Stimulated activated CD4-positive, alpha-beta T cell treated with anti-CD3 and anti-CD28 coated beads, Interleukin-15, amount 100 ng/mL, for 1 hour (primary cell): Measurements from ENCODE around the gene TBKBP1.
"Not testable (repeated sequence)": the region's sequence is repeated elsewhere in the genome, so short reads cannot be mapped to it uniquely, and the experiment has no call there.

ENCODE experiments used
- DNase-seq, 2 donors: peaks; one replicate each; pipeline ENCODE4 v3.0.0-alpha.2; 2020; ENCODE audit warnings: low read depth in 1 of 2, low spot score in 1 of 2

The TBKBP1 gene

DNA sequence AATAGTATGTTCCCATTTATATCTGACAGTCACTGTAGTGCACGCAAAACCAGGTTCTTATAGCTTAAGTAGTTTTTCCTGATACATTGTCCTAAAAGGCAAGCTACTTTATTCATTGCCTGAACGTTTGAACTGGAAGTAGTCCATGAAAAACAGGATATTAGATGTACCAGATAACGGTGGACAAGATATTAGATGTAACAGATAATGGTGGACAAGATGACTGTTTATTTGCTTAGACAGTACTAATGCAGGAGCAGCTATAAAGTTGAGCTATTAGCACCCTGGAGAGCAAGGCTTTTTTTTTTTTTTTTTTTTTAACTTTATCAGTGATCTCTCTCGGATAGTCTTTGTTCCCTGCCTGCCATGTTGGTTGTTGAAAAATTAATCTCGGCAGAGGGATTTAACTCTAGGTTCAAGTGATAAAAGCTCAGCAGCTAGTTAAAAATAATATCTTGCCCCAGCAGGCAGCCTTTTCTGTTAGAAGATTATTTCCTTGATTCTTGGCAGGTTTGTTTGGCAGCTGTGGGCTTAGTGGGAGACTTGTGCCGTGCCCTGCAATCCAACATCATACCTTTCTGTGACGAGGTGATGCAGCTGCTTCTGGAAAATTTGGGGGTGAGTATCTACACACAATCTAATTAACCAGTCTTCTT lies 17.3 kb upstream of the TBKBP1 start:
- no peak for DNase-seq

DNA sequence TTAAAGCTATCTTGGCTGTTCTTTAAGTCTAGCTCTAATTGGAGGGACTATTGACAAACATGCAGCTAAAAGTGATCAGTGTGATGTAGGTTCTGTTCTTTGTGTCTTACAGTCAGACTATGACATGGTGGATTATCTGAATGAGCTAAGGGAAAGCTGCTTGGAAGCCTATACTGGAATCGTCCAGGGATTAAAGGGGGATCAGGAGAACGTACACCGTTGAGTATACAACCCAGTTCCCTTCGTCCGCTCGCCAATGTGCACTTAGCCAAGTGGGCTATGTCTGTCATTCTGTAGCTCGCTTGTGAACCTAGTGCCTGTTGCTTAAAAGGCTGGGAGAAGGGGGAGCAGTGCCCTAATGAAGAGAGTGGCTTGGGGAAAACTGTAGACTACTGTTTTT lies 15.8 kb upstream of the TBKBP1 start:
- DNase-seq, result no peak

- DNase-seq, result no peak
Observed at GRCh38 chr17:47682138-47682537, 11.8 kb upstream of the TBKBP1 start.

DNA sequence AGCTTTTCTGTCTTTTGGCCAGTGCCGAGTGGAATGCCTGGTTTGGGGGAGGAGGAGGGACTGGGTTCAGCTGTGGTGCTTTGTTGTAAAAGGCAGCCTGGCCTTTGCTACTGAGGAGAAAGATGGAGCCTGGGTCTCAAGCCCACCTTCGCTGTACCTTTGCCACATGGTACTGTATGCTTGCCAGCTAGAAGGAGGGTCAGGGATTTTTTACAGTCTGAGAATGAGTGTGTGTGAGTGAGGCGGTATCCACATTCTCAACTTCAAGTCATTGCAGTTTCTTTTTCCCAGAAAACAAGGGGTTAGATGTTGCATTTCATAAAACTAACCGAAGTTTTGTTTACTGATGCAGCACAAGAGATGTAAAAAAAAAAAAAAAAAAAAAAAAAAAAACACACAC lies 11.2 kb upstream of the TBKBP1 start:
- DNase-seq, result not testable (repeated sequence)

DNA sequence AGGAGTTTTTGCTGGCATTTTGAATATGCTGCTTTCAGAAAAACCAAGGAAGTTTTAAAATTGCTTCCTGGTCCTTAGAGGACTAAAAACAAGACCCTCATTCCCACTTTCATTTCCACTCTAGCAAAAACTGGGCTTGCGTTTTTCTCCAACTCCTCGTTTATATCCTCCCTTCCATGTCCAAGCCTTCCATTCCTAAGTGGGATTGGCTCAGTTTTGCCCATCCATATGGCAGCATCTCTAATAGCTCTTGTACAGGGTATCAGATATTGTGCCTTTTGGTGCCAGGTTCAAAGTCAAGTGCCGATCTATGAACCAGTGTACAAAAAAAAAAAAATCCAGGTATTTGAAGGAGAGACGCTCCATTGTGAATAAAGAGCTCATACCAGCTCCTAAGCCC lies 9.9 kb upstream of the TBKBP1 start:
- no peak for DNase-seq

- DNase-seq, result no peak
Observed at GRCh38 chr17:47684535-47685193, 9.3 kb upstream of the TBKBP1 start.

DNA sequence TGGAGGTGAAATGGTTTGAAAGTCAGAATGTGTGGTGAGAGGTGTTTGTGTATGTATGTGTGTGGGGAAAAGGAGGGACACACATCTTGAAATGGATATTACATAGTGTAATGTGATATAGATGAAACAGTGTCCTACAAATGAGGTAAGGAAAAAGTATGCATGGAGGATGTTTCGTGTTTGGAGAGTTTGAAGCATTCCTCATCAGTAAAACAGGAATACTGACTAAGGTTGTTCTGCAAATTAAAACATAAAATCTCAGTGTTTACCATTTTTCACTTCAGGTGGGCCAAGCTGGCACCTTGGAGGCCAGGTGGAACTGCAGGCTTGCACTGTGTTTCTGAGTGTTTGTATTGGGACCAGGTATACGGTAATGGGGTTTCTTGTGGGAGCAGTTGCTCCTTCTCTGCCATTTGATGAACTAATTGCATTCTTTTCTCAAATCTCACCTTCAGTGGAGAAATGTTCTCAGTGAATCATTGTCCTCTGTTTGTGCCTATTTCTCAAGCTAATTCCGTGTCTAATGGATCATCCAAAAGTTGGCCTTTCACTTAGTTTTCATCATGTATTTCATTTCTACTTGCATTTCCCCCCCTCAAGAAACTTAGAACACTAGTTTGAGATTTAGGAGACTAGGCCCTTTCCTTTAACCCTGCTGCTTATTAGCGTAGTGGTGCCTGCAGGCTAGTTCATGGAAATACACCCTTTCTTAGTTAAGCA lies 8.2 kb upstream of the TBKBP1 start:
- DNase-seq, result no peak

DNA sequence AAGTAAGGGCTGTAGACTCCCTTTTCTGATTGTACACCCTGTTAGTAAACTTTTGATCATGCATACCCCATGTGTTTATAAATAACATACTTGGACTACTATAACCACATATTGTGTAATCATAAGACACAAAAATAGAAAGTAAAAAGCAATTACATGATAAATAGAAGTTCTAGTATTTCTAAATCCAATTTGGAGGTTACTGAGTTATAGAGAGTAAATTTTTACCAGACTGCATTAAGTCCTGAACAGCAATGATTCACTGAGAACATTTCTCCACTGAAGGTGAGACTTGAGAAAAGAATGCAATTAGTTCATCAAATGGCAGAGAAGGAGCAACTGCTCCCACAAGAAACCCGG lies 7.7 kb upstream of the TBKBP1 start:
- DNase-seq, result no peak

- DNase-seq, result no peak
Observed at GRCh38 chr17:47686664-47687327, 7.2 kb upstream of the TBKBP1 start.

DNA sequence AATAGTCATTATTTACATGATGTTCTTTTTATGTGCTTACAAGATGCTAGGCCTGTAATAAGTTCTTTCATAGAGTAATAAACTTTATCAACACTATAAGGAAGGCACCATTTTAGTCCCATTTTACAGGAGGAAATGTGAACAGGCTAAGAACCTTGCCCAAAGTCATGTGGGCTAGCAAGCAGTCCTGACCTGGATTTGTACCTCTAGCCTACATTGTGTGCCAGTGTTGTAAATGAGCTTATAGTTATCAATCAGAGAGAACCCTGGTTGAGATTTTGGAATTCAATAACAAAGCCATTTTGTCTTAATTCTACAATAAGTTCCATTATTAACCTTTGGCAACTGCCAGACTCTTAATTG lies 6.7 kb upstream of the TBKBP1 start:
- DNase-seq, result no peak

DNA sequence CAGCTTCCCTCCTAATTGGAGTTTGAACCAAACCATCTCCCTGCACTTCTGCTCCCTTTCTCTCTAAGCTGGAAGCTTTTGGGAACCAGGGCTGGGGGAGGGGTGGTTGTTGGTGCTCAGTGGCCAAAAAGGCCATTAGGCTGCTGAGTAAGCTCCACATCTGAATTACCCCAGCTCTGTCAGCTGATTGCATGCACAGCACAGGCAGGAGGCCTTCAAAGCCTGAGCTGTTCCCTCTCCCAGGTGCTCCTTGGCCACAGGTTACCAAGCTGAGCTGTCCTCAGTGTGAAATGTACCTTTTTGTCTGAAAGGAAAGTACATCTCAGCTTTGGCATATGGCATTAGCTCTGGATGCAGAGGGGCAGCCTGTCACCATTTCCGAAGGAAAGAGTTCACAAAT lies 6.2 kb upstream of the TBKBP1 start:
- DNase-seq, result no peak

- no peak for DNase-seq
Observed at GRCh38 chr17:47690121-47690520, 3.8 kb upstream of the TBKBP1 start.

DNA sequence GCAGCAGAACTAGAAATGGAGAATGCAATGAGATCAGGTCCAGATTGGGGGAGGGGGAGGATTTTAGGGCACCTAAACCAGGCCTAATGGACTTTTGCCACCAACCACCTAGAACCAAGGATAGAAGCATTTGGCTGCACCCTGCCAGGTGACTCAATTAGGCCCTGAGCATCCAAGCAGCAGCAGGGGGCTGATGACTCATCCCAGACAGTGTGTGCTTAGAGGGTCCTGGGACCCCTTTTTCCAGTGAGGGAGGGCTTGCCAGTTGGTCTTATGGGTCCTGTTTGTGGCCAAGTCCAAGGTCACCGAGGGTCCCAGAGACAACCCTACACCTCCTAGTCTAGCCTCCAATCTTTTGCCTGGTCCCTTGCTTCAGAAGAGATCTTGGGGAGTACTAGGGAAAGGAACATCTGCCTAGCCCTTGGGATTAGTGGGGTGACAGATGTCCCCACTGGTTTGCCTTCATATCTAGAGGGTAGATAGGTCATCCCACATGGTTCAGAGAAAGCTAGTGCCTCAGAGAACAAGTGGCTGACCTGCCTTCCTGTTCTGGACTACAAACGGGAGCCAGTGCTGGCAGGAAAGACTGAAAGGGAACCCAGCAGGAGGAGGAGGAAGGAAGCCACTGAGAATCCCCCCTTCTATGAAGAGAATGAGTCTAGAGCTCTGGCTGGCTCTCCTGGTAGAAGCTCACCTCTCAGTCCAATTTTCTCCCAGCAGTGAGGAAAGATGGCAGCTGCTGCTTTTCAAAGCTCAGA lies 1.6 kb upstream of the TBKBP1 start:
- no peak for DNase-seq

GRCh38 chr17:47692895-47693730 lies 848 bp upstream of the TBKBP1 start:
- no peak for DNase-seq

GRCh38 chr17:47694581-47695428 lies 844 bp downstream of the TBKBP1 start:
- DNase-seq, result peak in 1 of 2 donors; percentile 54

DNA sequence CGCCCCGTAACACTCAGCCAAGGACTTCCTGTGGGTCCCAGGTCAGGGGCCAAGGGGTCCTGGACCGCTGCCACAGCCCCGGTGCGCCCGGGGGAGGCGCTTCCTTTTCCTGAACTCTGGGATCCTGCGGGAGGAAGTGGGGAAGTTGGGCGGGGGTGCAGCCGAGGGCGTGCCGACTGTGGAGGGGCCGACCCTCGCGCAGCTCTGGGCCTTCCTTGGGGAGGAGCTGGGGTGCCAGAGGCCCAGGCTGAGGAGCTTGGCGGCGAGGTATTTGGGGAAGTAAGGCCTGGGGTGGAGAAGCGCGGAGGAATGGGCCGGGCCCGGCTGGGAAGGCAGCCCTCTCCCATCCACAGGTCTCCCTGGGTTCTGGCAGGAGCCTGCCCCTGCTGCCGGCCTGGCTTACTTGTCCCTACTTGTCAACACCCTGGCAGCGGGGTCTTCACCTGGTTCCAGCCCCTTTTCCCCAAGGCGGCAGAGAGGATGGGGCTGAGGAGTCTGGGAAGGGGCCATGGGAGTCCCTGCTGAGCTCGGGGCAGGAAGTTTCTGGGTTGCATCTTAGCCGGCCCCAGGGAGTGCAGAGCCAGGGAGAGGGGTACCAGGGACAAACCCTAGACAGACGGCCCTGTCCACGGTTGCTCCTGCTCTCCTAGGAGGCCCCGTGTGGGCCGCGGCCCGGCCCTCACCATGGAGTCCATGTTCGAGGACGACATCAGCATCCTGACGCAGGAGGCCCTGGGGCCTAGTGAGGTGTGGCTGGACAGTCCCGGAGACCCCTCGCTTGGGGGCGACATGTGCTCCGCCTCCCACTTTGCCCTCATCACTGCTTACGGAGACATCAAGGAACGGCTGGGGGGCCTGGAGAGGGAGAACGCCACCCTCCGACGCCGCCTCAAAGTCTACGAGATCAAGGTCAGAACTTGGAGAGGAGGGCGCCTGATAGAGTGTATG lies 1.7 kb downstream of the TBKBP1 start:
- no peak for DNase-seq

GRCh38 chr17:47696717-47697642 lies 3.0 kb downstream of the TBKBP1 start:
- no peak for DNase-seq
